HEK293 (cell line): ENCODE measurements around the gene KBTBD4.
"Not testable (repeated sequence)": the region's sequence is repeated elsewhere in the genome, so short reads cannot be mapped to it uniquely, and the experiment has no call there.

ENCODE experiments used
- CTCF ChIA-PET: fragments of 350-600 bp; formaldehyde crosslinking; extraction: SDS; loops from one replicate; lab custom pipeline; 2021; ENCODE audit warnings: antibody characterized with exemption; lab: Yijun Ruan, JAX
- POLR2A ChIA-PET: fragments of 300-600 bp; formaldehyde crosslinking; extraction: SDS; loops from one replicate; lab custom pipeline; 2020; ENCODE audit warnings: antibody characterized with exemption, inconsistent platforms; lab: Yijun Ruan, JAX
- H3K27ac ChIP-seq: fragments of 200-500 bp; sonication (Bioruptor generic); 2 replicates; pipeline ENCODE4 v1.5.1; 2014; ENCODE audit warnings: low read depth, low read length, control low read depth, inconsistent platforms; ENCODE audit errors: extremely low read depth
- H3K36me3 ChIP-seq, 2 experiments: fragments of 200-500 bp in 1 of 2; sonication (Bioruptor generic) in 1 of 2; 1 replicate in 1 of 2; 2 replicates in 1 of 2; pipeline ENCODE4 v1.5.1; 2014 to 2017; ENCODE audit warnings: inconsistent platforms in 2 of 2, low read length in 2 of 2; ENCODE audit not compliant: control insufficient read depth in 2 of 2, insufficient read depth in 1 of 2
- H3K4me1 ChIP-seq: fragments of 200-500 bp; sonication (Bioruptor generic); 2 replicates; pipeline ENCODE4 v1.5.1; 2014; ENCODE audit warnings: mild to moderate bottlenecking, low read length, inconsistent platforms; ENCODE audit not compliant: control insufficient read depth, insufficient read depth
- H3K4me3 ChIP-seq: 2 replicates; pipeline ENCODE4 v1.5.1; 2011; ENCODE audit warnings: low read depth, mild to moderate bottlenecking, control low read depth, low read length, moderate library complexity
- H3K9me3 ChIP-seq: fragments of 200-500 bp; sonication (Bioruptor generic); 2 replicates; pipeline ENCODE4 v1.5.1; 2014; ENCODE audit warnings: low read depth, low read length, inconsistent platforms; ENCODE audit not compliant: control insufficient read depth, insufficient read depth
- GLI2 ChIP-seq: fragments of 450-650 bp; formaldehyde crosslinking; IDR thresholded peaks from 2 replicates; pipeline ENCODE4; 2017; ENCODE audit warnings: missing biosample characterization, missing genetic modification characterization, low read depth, borderline replicate concordance
- MZF1 ChIP-seq: fragments of 450-650 bp; formaldehyde crosslinking; IDR thresholded peaks from 2 replicates; pipeline ENCODE4 v1.5.1; 2017; ENCODE audit warnings: missing biosample characterization, missing genetic modification characterization, borderline replicate concordance
- PATZ1 ChIP-seq: fragments of 450-650 bp; formaldehyde crosslinking; IDR thresholded peaks from 2 replicates; pipeline ENCODE4 v1.5.1; 2016; ENCODE audit warnings: missing biosample characterization, missing genetic modification characterization
- SCRT1 ChIP-seq: fragments of 450-650 bp; formaldehyde crosslinking; IDR thresholded peaks from 2 replicates; pipeline ENCODE4 v1.5.1; 2016; ENCODE audit warnings: missing biosample characterization, missing genetic modification characterization, borderline replicate concordance
- SCRT2 ChIP-seq: fragments of 450-650 bp; formaldehyde crosslinking; IDR thresholded peaks from 2 replicates; pipeline ENCODE4 v1.5.1; 2016; ENCODE audit warnings: missing biosample characterization, missing genetic modification characterization
- ZBTB48 ChIP-seq: fragments of 450-650 bp; formaldehyde crosslinking; IDR thresholded peaks from 2 replicates; pipeline ENCODE4 v1.5.1; 2016; ENCODE audit warnings: missing biosample characterization, missing genetic modification characterization
- ZEB2 ChIP-seq: fragments of 450-650 bp; formaldehyde crosslinking; IDR thresholded peaks from 2 replicates; pipeline ENCODE4 v1.5.1; 2016; ENCODE audit warnings: missing biosample characterization, missing genetic modification characterization
- ZNF114 ChIP-seq: fragments of 450-650 bp; formaldehyde crosslinking; IDR thresholded peaks from 2 replicates; pipeline ENCODE4 v1.5.0; 2017; ENCODE audit warnings: missing biosample characterization, missing genetic modification characterization
- ZNF24 ChIP-seq: fragments of 450-650 bp; formaldehyde crosslinking; IDR thresholded peaks from 2 replicates; pipeline ENCODE4 v1.5.1; 2016; ENCODE audit warnings: missing biosample characterization, missing genetic modification characterization
- ZNF561 ChIP-seq: fragments of 450-650 bp; IDR thresholded peaks from 2 replicates; pipeline ENCODE4 v1.5.1; 2018; ENCODE audit warnings: missing biosample characterization, missing genetic modification characterization, borderline replicate concordance
- ZNF580 ChIP-seq: fragments of 450-650 bp; formaldehyde crosslinking; IDR thresholded peaks from 2 replicates; pipeline ENCODE4 v1.5.1; 2016; ENCODE audit warnings: missing biosample characterization, missing genetic modification characterization
- ZNF585B ChIP-seq: fragments of 450-650 bp; formaldehyde crosslinking; IDR thresholded peaks from 2 replicates; pipeline ENCODE4 v1.5.1; 2016; ENCODE audit warnings: missing biosample characterization, missing genetic modification characterization
- ZNF629 ChIP-seq: fragments of 450-650 bp; formaldehyde crosslinking; IDR thresholded peaks from 2 replicates; pipeline ENCODE4 v1.5.1; 2017; ENCODE audit warnings: missing biosample characterization, missing genetic modification characterization
- TF ChIP-seq, protein P1 (sequence below): fragments of 450-650 bp; formaldehyde crosslinking; IDR thresholded peaks from 2 replicates; pipeline ENCODE4 v1.5.1; 2016; ENCODE audit warnings: missing biosample characterization, missing genetic modification characterization

KBTBD4 gene

DNA sequence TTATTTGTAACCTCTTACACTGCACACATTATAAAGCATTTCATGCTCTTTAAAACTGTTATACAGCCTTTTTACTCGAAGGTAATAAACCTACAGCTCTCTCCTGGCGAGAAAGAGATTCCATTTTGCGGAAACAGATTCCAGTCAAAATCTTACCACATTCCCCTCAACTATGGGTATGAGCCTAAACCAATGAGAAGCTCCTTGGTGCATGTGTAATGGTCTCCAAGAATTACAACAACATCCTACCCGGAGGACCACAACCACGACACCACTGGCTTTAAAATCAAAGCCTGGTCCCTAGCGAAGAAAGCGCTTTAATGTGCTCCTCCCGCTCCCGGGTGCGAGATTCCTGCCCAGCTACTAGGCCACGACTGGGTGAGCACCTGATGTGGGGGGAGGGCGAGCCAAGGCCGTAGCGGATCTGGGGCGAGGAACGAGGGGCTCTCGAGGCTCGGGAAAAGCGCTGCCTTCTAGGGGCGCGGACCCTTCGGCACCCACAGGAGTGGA, 26.7 kb downstream of the KBTBD4 start:
- POLR2A ChIA-PET: interaction anchor here (1.1 to 2.1 kb wide), 6 partner anchors 12 to 54 kb away, joined by 3 to 14 read pairs (median 4); partner anchors contain the start of gene PTPMT1
- Histone ChIP-seq H3K4me3 (peak overlapping the region; percentile 99), H3K9me3 (no peaks in the 10 kb centered on the region), H3K36me3 (peaks cover 0 to 18% of the 10 kb centered on the region in 2 experiments; a peak in 2 of 3 replicates), H3K4me1 (no peaks in the 10 kb centered on the region), H3K27ac (peak overlapping the region; percentile 79)
- CTCF ChIA-PET: interaction anchor here (0.6 to 2.6 kb wide), 11 partner anchors 12 to 684 kb away, joined by 3 to 11 read pairs (median 4); partner anchors contain the start of gene PTPMT1
- peak; percentile 47; the same call in 1 of the 2 replicates for TF ChIP-seq ZEB2 (tag by site-specific recombination)
- peak; percentile 45; the same call in 1 of the 2 replicates for TF ChIP-seq ZBTB48
- no peak for TF ChIP-seq ZNF585B (tag by site-specific recombination)
- no peak for TF ChIP-seq MZF1 (tag by site-specific recombination)

DNA sequence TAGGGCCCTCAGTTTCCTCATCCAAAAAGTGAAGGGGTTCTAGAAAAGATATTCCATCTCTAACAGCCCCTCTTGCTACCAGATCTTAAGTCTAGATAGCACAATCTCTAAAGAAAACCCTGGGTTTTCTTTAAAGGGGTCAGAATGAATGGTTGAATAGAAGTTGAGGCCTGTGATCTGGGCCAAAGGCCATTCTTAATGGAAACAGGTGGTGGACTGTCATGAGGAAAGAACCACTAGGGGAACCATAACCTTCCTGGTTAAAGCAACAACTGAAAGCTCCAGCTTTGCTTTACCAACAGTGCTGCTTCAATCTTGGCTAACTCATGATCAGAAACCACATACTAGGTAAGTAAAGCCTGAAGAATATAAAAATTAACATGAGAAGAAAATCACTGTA, 27.7 kb downstream of the KBTBD4 start:
- Histone ChIP-seq H3K27ac (0 out of 2 replicates have a peak overlapping the region, but pooled peaks have one; percentile 79), H3K4me1 (no peaks in the 10 kb centered on the region), H3K9me3 (no peaks in the 10 kb centered on the region), H3K36me3 (peaks cover 0 to 22% of the 10 kb centered on the region in 2 experiments; a peak in 2 of 3 replicates), H3K4me3 (peak overlapping the region; percentile 99; the same call in 1 of the 2 replicates)
- POLR2A ChIA-PET: interaction anchor here (1.2 to 1.9 kb wide), 4 partner anchors 11 to 33 kb away, joined by 3 to 6 read pairs (median 4); no protein-coding TSS in a partner anchor
- TF ChIP-seq ZNF114 (tag by site-specific recombination): no peak
- no peak for TF ChIP-seq ZNF580
- peak; percentile 39; the same call in 1 of the 2 replicates for TF ChIP-seq SCRT1 (tag by site-specific recombination)
- no peak for TF ChIP-seq ZNF561 (tag by site-specific recombination)
- peak; percentile 73 for TF ChIP-seq SCRT2 (tag by site-specific recombination)
- TF ChIP-seq ZNF629 (tag by site-specific recombination): no peak
- CTCF ChIA-PET: interaction anchor here (1.1 to 2.6 kb wide), 4 partner anchors 14 to 28 kb away, joined by 3 to 11 read pairs (median 7); partner anchors contain the start of gene PTPMT1

DNA sequence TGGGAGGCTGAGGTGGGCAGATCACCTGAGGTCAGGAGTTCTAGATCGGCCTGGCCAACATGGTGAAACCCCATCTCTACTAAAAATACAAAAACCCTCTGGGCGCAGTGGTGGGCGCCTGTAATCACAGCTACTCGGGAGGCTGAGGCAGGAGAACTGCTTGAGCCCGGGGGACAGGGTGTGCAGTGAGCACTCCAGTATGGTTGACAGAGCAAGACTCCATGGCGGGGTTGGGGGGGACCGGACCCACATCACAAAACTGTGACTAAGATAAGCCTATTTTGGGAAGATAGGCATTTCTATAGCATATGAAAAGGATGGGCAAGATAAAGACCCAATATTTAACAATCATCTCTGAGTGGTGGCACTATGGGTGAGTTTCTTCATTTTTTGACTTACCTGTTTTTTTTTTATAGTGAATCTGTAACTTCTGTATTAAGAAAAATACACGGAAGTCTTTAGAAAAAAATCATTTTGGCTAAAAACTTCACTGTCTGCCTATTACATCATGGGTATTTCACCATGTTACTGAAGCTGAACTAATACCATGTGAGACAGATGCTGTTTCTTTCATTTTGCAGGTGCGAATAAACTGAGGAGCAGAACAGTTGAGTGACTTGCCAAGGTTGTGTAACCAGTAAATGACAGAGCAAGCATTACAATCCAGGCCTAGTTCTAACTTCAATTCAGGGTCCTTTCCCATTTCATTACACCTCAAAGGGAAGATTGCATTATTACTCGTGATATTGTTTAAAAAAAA, 28.3 kb downstream of the KBTBD4 start:
- TF ChIP-seq GLI2: no peak
- TF ChIP-seq ZNF24 (tag by site-specific recombination): no peak
- no peak for TF ChIP-seq PATZ1
- TF ChIP-seq, protein P1, sequence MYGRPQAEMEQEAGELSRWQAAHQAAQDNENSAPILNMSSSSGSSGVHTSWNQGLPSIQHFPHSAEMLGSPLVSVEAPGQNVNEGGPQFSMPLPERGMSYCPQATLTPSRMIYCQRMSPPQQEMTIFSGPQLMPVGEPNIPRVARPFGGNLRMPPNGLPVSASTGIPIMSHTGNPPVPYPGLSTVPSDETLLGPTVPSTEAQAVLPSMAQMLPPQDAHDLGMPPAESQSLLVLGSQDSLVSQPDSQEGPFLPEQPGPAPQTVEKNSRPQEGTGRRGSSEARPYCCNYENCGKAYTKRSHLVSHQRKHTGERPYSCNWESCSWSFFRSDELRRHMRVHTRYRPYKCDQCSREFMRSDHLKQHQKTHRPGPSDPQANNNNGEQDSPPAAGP (tag by site-specific recombination): no peak
- H3K9me3 ChIP-seq: no peaks in the 10 kb centered on the region
- POLR2A ChIA-PET: interaction anchor here (1.2 to 1.9 kb wide), 3 partner anchors 10 to 27 kb away, joined by 3 to 6 read pairs (median 4); no protein-coding TSS in a partner anchor
- no peaks in the 10 kb centered on the region for H3K4me1 ChIP-seq
- CTCF ChIA-PET: interaction anchor here (1.1 to 2.6 kb wide), 3 partner anchors 14 to 19 kb away, joined by 4 to 11 read pairs (median 10); partner anchors contain the start of gene PTPMT1
- H3K36me3 ChIP-seq: peaks cover 0 to 22% of the 10 kb centered on the region in 2 experiments; a peak in 2 of 3 replicates
- no peak overlapping the region for H3K4me3 ChIP-seq
- no peak overlapping the region for H3K27ac ChIP-seq

- H3K4me3 ChIP-seq, H3K9me3 ChIP-seq, CTCF ChIA-PET, H3K27ac ChIP-seq, H3K4me1 ChIP-seq: not testable (repeated sequence)
- H3K36me3 ChIP-seq: peaks cover 0 to 22% of the 10 kb centered on the region in 2 experiments; a peak in 2 of 3 replicates
- POLR2A ChIA-PET: interaction anchor here (0.6 kb wide), 1 partner anchor 332 kb away, joined by 3 read pairs; the partner anchor contains the start of gene DDB2
Observed at GRCh38 chr11:47546274-47546673, 32.5 kb downstream of the KBTBD4 start.
